NB4 (cell line): ENCODE data around the gene CEP128.

ENCODE experiments used
- CTCF ChIP-seq: IDR thresholded peaks from one replicate; pipeline ENCODE4 v1.5.1; 2012; ENCODE audit warnings: low read depth, low read length
- MAX ChIP-seq: IDR thresholded peaks from 2 replicates; pipeline ENCODE4 v1.6.1; 2011; ENCODE audit warnings: low read depth, low read length
- MYC ChIP-seq: IDR thresholded peaks from 2 replicates; pipeline ENCODE4 v1.6.1; 2011; ENCODE audit warnings: low read depth, low read length
- POLR2A ChIP-seq: IDR thresholded peaks from 2 replicates; pipeline ENCODE4 v1.6.1; 2011; ENCODE audit warnings: mild to moderate bottlenecking; ENCODE audit not compliant: insufficient read length; ENCODE audit errors: extremely low read depth

- TF ChIP-seq POLR2A (no peak), CTCF (no peak), MAX (no peak), MYC (no peak)
Measured at GRCh38 chr14:80549141-80549540, 392.4 kb downstream of the CEP128 start.
